Measurements from ENCODE around the gene IMPA2.

GRCh38 chr18:11994703-11995444 is 13.6 kb downstream of the IMPA2 start:
- TF ChIP-seq CTCF (IDR thresholded peaks at IDR 0.05; ENCODE audit: low read depth, low read length) (no peak), EZH2phosphoT487 (IDR thresholded peaks at IDR 0.05; ENCODE audit: low read depth) (no peak)

All from OCI-LY3 (cell line).